GM13977 (cell line): Measurements from ENCODE around the gene NECAB2.
"Not testable (repeated sequence)": the region's sequence is repeated elsewhere in the genome, so short reads cannot be mapped to it uniquely, and the experiment has no call there.

Source experiments
- DNase-seq: peaks from one replicate; pipeline ENCODE4 v3.0.0; 2012; ENCODE audit warnings: low spot score
- CTCF ChIP-seq: IDR thresholded peaks from 2 replicates; pipeline ENCODE4 v1.5.1; 2012; ENCODE audit warnings: mild to moderate bottlenecking, control low read depth; ENCODE audit not compliant: insufficient read depth; ENCODE audit errors: extremely low read depth, missing control alignments
- in situ Hi-C: fragments of 300-500 bp; cut with MboI; formaldehyde crosslinking; loops from one replicate; pipeline ENCODE4 v1.12.0; 2022; ENCODE audit warnings: low sequenced_read_pairs, low pct_unique_long_range_greater_than_20kb, mixed read lengths, inconsistent platforms; ENCODE audit not compliant: unreplicated experiment

NECAB2 gene

GRCh38 chr16:83946781-83947566, 21.1 kb upstream of the NECAB2 start:
- in situ Hi-C loops, result no loop called here
- DNase-seq, result no peak
- no peak for TF ChIP-seq CTCF

- TF ChIP-seq CTCF, result no peak
- in situ Hi-C loops, result no loop called here
- no peak for DNase-seq
Observed at GRCh38 chr16:83947642-83948234, 20.3 kb upstream of the NECAB2 start.

- in situ Hi-C loops, result no loop called here
- TF ChIP-seq CTCF, result no peak
Observed at GRCh38 chr16:83948914-83949723, 18.9 kb upstream of the NECAB2 start.

GRCh38 chr16:83949724-83950001, 18.4 kb upstream of the NECAB2 start:
- in situ Hi-C loops, result loop anchor here (25.0 kb wide), 1 partner anchor 113 kb away; no protein-coding TSS in a partner anchor
- TF ChIP-seq CTCF, result no peak

More at GRCh38 chr16:83948914-83949723, 18.9 kb upstream of the NECAB2 start:
- no peak for DNase-seq

GRCh38 chr16:83950862-83951399, 17.1 kb upstream of the NECAB2 start:
- not testable (repeated sequence) for DNase-seq
- in situ Hi-C loops, result loop anchor here (25.0 kb wide), 1 partner anchor 111 kb away; no protein-coding TSS in a partner anchor

More at GRCh38 chr16:83949724-83950001, 18.4 kb upstream of the NECAB2 start:
- no peak for DNase-seq

GRCh38 chr16:83951544-83951943, 16.5 kb upstream of the NECAB2 start:
- no peak for TF ChIP-seq CTCF
- DNase-seq, result no peak
- in situ Hi-C loops, result loop anchor here (25.0 kb wide), 1 partner anchor 111 kb away; no protein-coding TSS in a partner anchor

GRCh38 chr16:83952587-83952939, 15.5 kb upstream of the NECAB2 start:
- in situ Hi-C loops, result loop anchor here (25.0 kb wide), 1 partner anchor 110 kb away; no protein-coding TSS in a partner anchor
- TF ChIP-seq CTCF, result no peak
- no peak for DNase-seq
